NB4 (cell line): Measurements from ENCODE around the gene ARID1B.

ENCODE experiments used
- DNase-seq: peaks from one replicate; pipeline ENCODE4 v3.0.0; 2010; ENCODE audit warnings: low read depth
- H3K4me3 ChIP-seq: one replicate; pipeline ENCODE4 v1.5.1; 2011; ENCODE audit warnings: mild to moderate bottlenecking, low read depth, low read length, moderate library complexity
- CTCF ChIP-seq: IDR thresholded peaks from one replicate; pipeline ENCODE4 v1.5.1; 2012; ENCODE audit warnings: low read depth, low read length
- MAX ChIP-seq: IDR thresholded peaks from 2 replicates; pipeline ENCODE4 v1.6.1; 2011; ENCODE audit warnings: low read depth, low read length
- MYC ChIP-seq: IDR thresholded peaks from 2 replicates; pipeline ENCODE4 v1.6.1; 2011; ENCODE audit warnings: low read depth, low read length
- POLR2A ChIP-seq: IDR thresholded peaks from 2 replicates; pipeline ENCODE4 v1.6.1; 2011; ENCODE audit warnings: mild to moderate bottlenecking; ENCODE audit not compliant: insufficient read length; ENCODE audit errors: extremely low read depth

ARID1B gene

DNA sequence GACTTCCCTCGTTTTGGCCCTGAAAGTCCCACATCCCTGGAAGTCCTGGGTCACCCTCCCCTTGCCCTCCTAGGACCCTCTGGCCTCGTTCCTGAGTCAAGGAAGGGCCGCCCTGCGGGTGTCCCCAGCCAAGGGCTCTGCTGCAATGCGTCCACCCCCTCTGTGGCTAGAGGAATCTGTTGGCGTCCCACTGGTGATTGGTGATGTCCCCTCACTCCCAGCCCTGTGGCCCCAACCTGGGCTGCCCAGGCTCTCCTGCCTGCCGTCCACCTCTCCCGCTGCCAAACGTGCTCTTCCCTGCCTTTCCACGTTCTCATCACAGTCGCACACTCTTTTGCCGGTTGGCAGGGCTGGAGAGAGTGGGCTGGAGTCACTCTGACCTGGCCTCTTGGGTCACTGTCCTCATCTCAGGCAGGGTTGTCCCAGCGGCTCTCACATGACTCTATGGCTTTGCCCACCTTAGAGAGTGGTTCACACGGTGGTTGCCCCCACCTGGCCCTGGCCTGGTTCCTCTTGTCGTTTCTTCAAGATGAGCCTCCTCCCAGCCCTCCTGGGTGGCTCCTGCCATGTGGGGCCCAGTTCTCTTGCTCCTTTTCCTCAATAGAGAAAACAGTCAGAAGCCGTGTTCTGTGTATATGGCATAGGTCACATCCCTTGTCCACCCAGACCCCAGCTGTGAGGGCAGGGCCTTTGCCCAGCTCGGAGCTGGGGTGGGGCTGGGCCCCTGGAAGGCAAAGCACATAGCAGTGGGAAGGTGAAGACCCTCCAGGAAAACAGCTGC is 445.2 kb downstream of the ARID1B start:
- DNase-seq = no peak
- H3K4me3 ChIP-seq = peak overlapping the region; percentile 30
- TF ChIP-seq POLR2A (no peak), CTCF (no peak), MAX (no peak), MYC (no peak)

DNA sequence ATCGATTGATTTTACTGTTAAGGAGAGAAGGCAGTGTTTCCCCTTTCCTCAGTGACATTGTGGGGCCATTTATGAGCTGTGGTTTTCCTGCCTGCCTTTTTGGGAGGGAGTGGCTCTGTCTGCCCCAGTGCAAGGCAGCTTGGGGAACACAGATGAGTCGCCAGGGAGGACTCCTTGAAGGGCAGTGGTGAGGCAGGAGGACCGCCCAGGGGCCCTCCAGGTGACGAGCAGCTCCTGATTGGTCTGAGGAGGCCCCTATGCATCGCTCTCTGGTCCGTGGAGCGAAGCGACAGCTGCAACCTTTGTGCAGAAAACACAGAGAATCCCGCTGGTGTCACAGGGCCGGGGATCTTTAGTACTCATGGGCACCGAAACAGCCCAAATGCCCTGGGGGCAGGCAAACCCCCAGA is 445.8 kb downstream of the ARID1B start:
- peak; percentile 95 for DNase-seq
- peak overlapping the region; percentile 30 for H3K4me3 ChIP-seq
- TF ChIP-seq POLR2A = no peak
- peak; percentile 39; the same call in 1 of the 2 replicates for TF ChIP-seq MAX
- TF ChIP-seq MYC = peak; percentile 29; the same call in 1 of the 2 replicates
- no peak for TF ChIP-seq CTCF

DNA sequence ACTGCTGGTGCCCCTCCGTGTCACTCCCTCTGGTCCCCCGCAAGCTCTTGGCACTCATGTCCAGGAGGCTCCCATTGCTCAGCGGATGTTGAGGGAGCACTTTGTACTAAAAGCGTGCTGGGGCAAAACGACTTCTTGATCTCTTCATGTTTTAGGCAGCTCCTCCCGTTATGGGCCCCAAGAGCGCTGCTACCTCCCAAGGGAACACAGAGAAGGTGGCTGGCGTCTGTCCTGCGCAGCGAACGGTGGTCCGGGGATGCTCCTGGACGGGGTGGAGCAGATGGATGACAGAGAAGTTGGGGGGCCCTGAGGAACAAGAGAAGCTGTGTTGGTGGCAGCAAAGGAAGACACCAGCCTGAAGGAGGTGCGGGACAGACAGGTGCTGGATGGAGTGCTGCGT is 446.3 kb downstream of the ARID1B start:
- peak; percentile 74 for DNase-seq
- TF ChIP-seq MYC = no peak
- peak overlapping the region; percentile 30 for H3K4me3 ChIP-seq

DNA sequence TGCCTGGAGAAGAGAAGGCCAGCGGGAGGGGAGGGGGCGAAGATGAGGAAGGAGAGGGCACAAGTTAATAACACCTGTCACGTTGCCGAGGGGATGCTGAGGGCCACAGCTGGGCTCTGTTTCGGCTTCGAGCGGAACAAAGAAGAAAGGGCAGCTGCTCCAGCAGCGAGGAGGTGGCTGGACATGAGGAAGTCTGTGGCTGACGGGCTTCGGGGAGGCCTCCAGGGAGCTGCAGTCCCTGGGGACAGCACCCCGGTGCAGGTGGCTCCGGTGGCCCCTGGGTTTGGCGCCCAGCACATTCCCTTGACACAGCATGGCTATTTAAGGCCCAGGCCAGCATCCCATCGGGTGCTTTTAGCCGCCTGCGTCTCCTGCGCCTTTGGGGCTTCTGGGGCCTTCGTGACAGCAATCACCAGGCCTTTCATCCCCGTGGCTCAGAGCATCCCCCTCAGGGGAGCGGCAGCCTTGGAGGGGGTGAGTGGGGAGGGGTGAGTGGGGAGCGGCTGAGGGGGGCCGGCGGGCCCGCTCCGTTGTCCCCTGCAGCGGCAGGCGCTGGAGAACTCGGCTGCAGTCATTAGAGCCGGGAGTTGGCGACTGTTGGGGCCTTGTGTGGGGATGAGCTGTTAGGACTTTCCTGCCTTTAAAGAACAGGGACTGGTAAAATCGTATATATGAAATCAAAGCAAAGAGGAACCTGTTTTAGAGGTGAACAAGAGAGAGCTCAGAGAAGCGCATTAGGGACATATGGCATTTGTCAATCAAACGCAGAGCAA is 447.2 kb downstream of the ARID1B start:
- peak; percentile 66 for DNase-seq
- H3K4me3 ChIP-seq = no peak overlapping the region
- no peak for TF ChIP-seq MAX
- TF ChIP-seq MYC = no peak
- TF ChIP-seq POLR2A = no peak
- no peak for TF ChIP-seq CTCF

DNA sequence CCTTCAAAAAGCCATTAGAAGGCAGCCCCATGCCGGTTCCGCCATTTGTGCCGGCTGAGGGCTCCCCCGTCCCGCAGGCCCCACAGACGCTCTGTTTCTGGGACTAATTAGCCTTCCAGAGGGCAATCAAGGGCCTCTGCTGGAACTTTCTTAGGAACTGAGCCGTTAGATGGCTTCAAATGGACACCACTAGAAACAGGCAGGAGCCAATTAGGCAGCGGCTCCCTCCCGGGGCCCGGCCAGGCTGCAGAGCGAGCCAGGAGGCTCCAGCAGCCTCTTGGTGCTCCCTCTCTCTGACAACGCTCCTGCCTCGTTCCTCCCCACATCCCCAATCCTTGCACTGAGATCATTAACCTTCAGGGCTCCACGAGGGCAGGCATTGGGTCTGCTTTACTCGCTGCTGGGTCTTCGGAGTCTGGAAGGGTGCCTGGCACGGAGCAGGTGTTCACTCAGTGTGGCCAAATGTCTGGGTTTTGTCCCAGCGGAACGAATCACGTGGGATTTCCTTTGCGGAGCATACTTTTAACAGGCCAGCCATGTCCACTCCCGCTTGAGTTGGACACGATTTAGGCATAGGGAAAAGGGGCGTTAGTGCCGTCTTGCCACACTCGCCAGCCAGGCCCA is 447.9 kb downstream of the ARID1B start:
- no peak for DNase-seq
- no peak overlapping the region for H3K4me3 ChIP-seq
- TF ChIP-seq MYC = no peak
- TF ChIP-seq MAX = no peak
- no peak for TF ChIP-seq CTCF
- TF ChIP-seq POLR2A = no peak

GRCh38 chr6:157225575-157225995 is 448.4 kb downstream of the ARID1B start:
- no peak for DNase-seq
- TF ChIP-seq POLR2A (no peak), MYC (no peak)

More at GRCh38 chr6:157225575-157225995, 448.4 kb downstream of the ARID1B start:
- H3K4me3 ChIP-seq = no peak overlapping the region
